Right ventricle myocardium superior (tissue), 1 donor: ENCODE data around the gene BEST2. TPM values are rescaled to one million over a fixed set of nuclear protein-coding genes. Genes with fewer than 3 reads are reported as not detected.

Source experiments
- ATAC-seq: fragments of 200-7000 bp; cut with Tn5 transposase; one replicate; pipeline ENCODE4 v1.9.1; 2020; ENCODE audit warnings: mild to moderate bottlenecking; ENCODE audit not compliant: poor library complexity
- DNase-seq: peaks from one replicate; pipeline ENCODE4 v3.0.0-alpha.2; 2020
- intact Hi-C: fragments of 100-400 bp; cut with DNase I; formaldehyde crosslinking; loops from one replicate; pipeline ENCODE4 v1.11.2; 2022
- total RNA-seq: library from RNA; stranded (reverse); fragmentation: NEBNext Ultra II Directional; extraction: Animal tissue kit (Norgen Biotek cat#: 25700); gene quantifications from one replicate; pipeline ENCODE4 v1.2.1, GENCODE V29; 2021
- donor health status: DM: no; HTN: yes; CAD: no; lungs with severe emphysema.

BEST2 gene
- total RNA-seq, 1 donor from 2014 or later: not detected

DNA sequence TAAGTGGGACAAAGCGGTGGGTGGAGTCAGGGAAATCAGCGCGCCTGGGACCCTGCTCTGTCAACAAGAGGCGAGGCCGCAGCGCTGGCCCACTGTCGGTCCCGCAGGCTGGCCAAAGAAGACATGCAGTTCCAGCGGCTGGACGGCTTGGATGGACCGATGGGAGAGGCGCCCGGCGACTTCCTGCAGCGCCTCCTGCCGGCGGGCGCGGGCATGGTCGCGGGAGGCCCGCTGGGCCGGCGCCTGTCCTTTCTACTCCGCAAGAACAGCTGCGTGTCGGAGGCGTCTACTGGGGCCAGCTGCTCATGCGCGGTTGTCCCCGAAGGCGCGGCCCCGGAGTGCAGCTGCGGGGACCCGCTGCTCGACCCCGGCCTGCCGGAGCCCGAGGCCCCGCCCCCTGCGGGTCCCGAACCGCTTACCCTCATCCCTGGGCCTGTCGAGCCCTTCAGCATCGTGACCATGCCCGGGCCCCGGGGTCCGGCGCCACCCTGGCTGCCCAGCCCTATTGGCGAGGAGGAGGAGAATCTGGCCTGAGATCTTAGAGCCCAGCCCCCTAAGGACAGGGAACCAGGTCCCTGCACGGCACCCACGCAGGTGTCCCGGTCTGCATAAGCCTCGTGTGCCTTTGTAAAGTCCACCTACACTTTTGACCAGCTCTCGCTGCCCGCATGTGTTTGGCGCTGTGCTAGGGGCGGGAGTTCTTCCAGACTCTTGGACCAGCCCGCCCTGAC lies 6.1 kb downstream of the BEST2 start:
- intact Hi-C loops: loop anchor here (5.0 kb wide), 1 partner anchor 45 kb away; no protein-coding TSS in a partner anchor
- DNase-seq: peak; percentile 81
- ATAC-seq: peak; percentile 86

DNA sequence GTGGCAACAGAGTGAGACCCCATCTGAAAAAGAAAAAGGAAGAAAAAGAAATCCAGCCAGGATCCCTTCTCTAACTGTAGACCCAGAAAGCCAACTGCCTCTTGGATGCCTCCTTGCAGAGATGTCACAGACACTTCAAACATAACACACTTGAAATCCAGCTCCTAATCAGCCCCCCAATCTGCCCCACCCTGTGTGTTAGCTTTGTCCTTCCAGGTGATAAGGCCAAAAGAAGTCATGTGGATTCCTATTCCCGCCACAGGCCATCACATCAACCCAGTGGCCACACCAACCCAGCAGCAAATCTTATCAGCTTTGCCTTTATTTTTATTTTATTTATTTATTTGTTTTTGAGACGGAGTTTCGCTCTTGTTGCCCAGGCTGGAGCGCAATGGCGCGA lies 8.1 kb downstream of the BEST2 start:
- ATAC-seq (no peak), DNase-seq (no peak)
- intact Hi-C loops: loop anchor here (5.0 kb wide), 1 partner anchor 47 kb away; no protein-coding TSS in a partner anchor

DNA sequence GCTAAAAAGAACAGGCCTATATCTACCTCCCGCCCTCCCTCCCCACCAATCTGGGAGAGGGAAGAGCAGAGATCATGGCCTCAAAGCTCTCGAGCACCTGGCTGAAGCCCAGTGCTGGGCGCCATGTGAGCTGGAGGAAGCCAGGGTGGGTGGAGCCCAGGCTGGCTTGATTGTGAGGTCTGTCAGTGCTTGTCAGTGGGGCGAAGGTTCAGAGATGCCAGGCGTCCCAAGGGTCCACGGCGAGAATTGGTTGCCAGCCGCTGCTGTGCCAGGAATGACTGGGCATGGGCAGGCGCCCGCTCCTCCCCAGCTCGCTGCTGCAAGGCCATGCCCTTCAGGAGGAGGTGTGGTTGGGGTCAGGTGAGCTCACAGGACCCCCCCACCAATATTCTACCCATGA lies 11.5 kb downstream of the BEST2 start:
- DNase-seq (peak; percentile 83), ATAC-seq (peak; percentile 78)
- intact Hi-C loops: no loop called here

DNA sequence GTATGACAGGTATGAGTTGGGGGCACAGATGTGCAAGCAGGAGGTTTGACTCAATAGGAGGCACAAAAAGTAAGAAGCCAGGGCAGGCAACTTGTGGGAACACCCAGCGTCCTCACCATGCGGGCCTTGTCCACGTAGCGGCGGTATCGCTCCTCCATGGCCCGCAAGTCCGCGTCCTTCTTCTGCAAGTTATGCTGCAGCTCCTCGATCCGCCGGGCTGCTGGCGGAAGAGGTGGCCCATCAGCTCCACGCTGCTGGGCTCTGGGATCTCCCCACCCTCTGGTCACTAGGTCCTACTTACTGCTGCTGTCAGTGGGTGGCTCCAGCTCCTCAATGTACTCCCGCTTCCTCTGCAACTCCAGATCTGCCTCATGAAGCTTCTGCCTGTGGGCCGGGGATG lies 13.1 kb downstream of the BEST2 start:
- no peak for DNase-seq
- intact Hi-C loops: loop anchor here (5.0 kb wide), 2 partner anchors 38 to 83 kb away; partner anchors contain the start of genes PRDX2 and THSD8
- ATAC-seq: no peak

DNA sequence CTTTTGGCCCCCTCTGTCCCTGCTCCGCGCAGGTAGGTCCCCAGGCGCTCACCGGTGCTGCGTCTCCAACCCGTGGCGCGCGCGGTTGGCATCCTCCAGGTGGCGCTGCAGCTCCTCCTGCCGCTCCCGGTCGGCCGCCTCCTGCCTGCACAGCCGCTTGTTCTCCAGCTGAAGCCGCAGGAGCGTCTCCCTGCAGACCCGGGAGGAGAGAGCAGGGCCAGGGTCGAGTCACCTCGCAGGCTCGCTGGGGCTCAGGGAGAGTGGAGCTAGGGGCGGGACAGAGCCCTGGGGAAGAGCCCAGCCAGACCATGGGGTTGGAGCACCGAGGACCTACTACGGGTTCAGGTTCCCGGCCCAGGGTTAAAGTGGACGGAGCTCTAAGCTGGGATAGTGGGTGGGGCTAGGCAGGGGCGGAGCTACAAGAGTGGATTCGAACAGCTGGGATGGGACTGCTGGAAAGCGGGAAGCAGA lies 14.5 kb downstream of the BEST2 start:
- DNase-seq (peak; percentile 93), ATAC-seq (peak; percentile 88)
- intact Hi-C loops: loop anchor here (5.0 kb wide), 2 partner anchors 36 to 81 kb away; partner anchors contain the start of genes PRDX2 and THSD8

DNA sequence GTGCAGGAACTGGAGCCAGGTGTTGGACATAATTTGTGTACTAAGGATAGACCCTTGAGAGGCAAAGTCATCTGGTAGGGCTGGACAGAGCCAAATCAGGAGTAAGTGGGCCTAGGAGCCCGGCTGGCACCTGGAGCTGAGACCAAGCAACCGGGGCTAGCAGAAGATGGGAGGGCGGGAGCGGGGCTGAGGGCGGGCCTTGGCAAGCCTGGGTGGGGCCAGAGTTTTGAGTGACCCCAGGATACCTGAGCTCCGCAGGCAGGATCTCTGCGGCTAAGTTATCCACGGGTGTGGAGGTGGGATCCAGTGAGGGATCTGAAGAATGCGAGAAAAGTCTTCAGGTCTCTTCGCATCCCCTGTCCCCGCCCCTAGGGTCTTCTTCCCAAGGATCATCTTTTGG lies 15.6 kb downstream of the BEST2 start:
- intact Hi-C loops: loop anchor here (5.0 kb wide), 2 partner anchors 35 to 80 kb away; partner anchors contain the start of genes PRDX2 and THSD8
- ATAC-seq: no peak
- DNase-seq: no peak

DNA sequence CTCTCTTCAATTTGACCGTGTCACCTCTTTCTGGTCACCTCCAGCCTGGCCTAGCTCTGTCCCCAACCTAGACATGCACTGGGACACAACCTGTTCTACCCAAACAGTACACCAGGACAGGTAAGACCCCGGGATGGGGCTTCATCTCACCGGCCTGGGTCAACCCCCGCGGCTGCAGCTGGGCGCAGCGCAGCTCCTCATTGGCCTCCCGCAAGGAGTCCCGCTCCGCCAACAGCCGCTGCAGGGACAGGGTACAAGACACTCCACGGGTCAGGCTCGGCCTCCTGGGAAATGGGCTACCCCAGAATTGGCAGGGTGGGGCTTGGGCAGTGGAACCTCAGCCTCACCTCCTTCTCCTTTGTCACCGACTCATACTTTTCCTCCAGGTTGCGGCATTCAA lies 16.1 kb downstream of the BEST2 start:
- ATAC-seq (no peak), DNase-seq (no peak)
- intact Hi-C loops: loop anchor here (5.0 kb wide), 2 partner anchors 35 to 80 kb away; partner anchors contain the start of genes PRDX2 and THSD8

DNA sequence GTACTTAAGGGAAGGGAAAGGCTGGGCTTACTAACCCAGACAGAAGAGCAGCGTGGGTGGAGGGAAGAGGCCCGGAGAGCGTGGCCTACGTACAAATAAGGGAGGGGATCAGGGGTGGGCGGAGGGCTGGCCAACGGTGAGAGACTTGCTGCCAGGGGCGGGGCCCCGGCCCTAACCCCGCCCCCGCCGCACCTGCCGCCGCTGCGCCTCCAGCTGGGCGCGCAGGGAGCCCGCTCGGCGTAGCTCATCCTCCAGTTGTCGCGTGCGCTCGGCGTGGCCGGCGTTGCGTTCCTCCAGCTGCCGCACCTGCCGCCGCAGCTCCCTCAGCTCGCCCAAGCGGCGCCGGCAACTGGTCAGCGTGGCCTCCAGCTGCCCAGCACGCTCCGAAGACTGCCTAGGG lies 18.1 kb downstream of the BEST2 start:
- ATAC-seq (no peak), DNase-seq (no peak)
- intact Hi-C loops: loop anchor here (5.0 kb wide), 2 partner anchors 33 to 78 kb away; partner anchors contain the start of genes PRDX2 and THSD8

DNA sequence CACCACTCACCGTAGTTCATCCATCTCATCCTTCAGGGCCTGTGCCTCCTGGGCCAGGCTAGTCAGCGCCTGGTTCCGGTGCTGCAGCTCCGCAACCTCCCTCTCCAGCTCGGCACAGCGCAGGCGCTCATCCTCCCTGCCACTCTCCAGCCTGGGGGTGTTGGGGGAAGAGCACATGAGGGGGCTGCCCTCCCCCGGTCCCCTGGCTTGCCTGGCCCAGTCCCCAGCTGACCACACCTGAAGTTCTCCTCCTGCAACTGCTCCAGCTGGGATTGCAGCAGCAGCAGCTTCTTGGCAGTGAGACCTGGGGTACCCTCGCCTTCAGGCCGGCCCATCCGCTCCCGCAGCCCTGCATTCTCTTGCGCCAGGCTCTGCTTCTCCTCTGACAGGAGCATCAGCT lies 19.3 kb downstream of the BEST2 start:
- intact Hi-C loops: no loop called here
- DNase-seq (no peak), ATAC-seq (no peak)

DNA sequence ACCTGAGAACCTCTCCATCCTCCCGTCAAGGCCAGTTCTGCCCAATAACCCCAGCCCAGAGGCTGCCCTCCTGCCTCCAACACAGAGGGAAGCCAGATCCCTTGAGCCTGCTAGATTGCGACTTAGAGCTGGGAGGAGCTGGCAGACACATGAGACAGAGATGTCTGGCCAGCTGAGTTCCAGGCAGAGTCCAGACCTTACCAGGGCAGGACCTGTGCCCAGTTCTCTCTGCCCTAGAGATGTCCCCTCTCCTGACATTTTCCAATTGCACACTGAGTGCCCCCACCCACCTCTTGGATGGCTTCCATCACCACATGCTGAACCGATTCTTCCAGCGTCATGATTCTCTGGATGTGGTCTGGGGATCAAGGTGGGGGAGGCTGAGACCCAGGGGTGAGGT lies 20.7 kb downstream of the BEST2 start:
- ATAC-seq (peak; percentile 52), DNase-seq (peak; percentile 75)
- intact Hi-C loops: no loop called here

DNA sequence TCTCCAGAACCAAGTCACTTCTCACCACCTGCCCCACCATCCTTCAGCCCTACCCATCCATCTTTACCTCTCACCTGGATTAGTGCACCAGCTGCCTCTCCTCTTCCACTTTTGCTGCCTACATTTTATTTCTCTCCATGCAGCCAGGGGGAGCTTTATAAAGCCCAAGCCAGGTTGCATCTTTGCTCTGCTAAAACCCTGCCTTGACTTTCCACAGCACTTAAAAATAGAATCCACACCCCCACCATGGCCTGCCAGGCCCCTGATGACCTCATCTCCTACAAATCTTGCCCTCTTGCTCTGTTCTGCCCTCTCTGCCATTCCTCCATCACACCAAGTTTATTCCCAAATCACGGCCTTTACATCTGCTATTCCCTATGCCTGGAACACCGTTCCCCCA lies 22.0 kb downstream of the BEST2 start:
- DNase-seq (no peak), ATAC-seq (peak; percentile 29)
- intact Hi-C loops: no loop called here

DNA sequence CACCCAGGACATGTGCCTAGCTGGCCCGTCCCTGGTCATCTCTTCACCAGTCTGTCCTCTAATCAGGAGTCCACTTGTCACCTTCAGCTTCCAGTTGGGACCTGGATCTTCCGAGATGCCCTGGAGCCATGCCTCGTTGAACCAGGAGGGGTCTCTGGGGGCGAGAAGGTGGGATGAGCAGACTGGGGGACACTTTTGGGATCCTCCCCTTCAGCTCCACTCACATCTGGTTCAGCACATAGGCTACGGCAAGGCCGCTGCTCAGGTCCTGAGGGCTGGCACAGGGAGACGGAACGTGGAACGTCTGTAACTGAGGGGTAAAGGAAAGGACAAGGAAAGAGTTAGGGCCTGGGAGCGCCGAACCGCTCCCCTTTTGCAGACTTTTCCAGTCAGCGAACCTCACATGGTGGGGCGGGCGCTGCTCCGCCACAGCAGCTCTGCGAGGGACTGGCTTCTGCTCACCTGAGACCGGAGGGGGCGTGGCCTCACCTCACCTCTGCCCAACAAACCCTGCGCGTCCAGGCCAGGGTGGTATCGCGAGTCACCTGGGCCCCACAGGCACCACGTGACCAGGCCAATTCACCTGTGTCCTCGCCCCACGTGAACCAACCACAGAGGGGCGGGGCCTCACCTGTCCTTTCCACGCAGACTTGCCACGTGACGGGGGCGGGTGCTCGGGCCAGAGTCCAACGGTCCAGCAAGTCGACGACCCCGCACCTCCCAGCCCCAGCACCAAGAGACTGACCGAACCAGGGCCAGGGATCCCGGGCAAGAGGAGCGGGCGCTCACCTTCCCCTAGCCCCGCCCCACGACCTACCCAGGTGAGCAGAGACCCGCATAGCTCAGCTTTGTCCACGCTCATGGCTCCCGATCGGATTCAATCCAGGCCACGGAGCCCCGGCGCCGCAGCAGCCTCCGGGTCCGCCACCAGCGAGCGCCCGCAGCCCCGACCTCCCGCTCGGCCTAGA lies 23.3 kb downstream of the BEST2 start, which contains the start of gene HOOK2:
Gene HOOK2, minus strand, starts transcription at position 965 of the 968 bp plus-strand sequence. Its CDS starts 103 bp downstream, at position 862.
- DNase-seq: no peak
- ATAC-seq: no peak
- intact Hi-C loops: no loop called here

DNA sequence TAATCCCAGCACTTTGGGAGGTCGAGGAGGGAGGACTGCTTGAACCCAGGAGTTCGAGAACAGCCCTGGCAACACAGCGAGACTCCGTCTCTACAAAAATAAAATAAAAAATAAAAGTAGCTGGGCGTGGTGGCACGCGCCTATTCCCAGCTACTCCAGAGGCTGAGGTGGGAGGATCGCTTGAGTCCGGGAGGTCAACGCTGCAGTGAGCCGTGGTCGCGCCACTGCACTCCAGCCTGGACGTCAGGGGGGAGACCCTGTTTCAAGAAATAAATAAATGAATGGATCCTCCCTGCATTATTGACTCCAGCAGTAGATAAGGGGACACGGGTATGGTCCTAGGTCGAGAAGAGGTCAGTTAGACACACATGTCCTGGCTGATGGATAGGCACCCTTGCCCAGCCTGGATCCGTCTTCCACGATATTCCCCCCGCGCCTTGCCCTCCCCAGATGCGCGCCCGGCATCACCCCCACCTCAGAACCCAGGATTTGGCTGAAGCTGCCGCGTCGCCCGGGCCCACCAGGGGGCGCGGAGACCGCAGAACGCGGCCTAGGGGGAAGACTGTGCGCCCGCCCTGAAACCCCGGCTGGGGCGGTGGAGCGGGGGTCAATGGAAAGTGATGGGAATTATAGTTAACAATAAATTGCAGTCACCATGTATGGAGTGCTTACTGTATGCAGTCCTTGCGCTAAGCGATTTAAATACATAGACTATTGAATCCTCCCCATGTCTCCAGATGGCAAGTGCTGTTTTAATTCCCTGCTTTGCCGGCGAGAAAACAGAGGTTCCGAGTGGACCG lies 25.8 kb downstream of the BEST2 start:
- peak; percentile 62 for ATAC-seq
- intact Hi-C loops: loop anchor here (1.0 kb wide), 1 partner anchor 18 kb away; no protein-coding TSS in a partner anchor
- DNase-seq: peak; percentile 89

DNA sequence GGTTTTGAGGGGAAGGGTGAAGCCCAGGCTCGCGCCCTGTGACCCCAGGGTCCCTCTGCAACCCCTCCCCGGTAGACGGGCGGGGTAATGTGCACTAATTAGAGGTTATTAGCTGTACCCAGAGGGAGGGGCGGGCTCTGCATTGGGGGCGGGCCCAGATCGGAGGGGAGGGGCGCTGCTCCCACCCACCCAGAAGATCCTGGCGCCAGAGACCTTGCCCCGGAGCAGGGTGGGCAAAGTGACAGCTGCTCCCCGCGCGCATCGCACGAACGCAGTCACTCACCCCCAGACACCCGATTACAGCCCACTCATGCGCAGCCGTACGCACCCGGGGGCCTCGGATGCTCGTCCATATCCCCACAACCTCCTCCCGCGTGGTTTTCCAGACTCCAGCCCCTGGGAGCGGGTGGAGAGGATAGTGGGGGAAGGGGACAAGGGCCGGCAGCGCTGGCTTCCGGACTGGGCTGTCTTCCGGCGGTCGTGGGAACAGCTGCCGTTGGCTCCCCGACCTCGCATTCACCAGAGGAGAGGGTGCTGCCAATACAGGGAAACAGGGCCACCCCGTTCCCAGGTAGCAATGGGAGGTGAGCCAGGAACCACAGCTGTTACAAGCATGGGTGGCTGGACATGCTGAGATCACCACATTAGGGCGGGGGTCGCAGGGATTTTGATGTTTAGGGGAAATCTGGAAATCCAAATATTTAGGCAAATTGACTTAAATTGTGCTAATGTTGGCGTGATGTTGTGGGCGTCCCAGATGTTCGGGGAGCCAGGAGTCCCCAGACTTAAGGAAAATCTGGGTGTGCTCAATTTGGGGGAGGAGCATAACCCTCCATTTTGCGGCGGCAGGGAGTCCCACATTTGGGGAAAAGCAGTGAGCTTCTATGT lies 26.7 kb downstream of the BEST2 start:
- DNase-seq (peak; percentile 87), ATAC-seq (peak; percentile 35)
- intact Hi-C loops: no loop called here

DNA sequence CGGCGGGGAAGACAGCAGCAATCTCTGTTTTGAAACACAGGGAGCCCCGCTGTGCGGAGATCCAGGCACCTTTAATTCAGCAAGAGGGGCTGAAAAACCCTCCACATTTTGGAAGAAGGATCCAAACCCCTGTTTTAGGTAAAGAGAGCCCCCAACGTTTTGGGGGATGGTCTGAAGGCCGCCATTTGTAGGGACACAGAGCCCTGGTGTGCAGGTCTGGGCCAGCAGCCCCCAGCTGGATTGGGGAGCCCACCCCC lies 27.2 kb downstream of the BEST2 start:
- DNase-seq: no peak
- no peak for ATAC-seq
- intact Hi-C loops: no loop called here

DNA sequence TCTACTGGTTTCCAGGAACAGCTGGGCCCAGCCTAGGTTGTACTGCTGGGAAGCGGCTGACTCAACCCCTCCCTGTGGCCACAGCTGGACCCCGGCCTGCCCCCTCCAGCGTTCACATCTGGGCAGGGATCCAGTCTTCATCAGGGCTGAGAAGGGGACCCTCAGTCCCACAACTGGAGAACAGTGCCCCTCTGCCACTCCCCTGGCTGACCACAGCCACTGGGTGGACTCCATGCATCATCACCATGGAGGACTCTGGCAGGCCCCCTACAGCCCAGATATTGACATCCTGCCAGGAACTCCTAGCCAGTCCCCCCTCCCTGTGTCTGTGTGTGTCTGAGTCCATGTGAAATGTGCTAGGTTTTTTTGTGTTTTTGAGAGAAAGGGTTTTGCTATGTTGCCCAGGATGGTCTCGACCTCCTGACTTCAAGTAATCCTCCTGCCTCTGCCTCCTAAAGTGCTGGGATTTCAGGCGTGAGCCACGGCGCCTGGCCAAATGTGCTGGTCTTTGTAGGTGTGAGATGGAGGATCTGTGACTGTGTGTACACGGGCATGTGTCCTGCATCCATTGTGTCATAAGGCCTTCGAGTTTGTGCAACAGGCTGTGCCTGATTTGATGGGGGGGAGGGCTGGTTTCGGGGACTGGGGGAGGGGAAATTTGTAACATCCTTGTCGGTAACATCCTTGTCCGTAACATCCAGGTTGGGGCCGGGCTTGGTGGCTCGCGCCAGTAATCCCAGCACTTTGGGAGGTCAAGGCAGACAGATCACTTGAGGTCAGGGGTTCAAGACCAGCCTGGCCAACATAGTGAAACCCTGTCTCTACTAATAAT lies 27.8 kb downstream of the BEST2 start:
- peak; percentile 6 for ATAC-seq
- DNase-seq: peak; percentile 82
- intact Hi-C loops: no loop called here

DNA sequence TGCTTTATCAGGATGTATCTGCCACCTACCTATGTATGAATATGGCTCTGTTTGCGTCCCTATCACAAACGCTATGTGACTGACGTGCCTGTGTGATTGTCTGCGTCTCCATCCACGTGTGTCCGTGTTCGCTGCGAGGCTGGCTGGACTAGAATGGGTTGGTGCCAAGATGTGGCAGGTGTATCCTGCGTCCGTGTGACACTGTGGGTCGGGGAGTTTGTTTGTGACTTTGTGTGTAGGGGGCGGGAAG lies 30.5 kb downstream of the BEST2 start:
- ATAC-seq (no peak), DNase-seq (no peak)
- intact Hi-C loops: no loop called here
